Neuron (in vitro differentiated cells): Measurements from ENCODE around the gene RNGTT.

ENCODE experiments used
- H2AFZ ChIP-seq: one replicate; pipeline ENCODE4 v1.6.1; 2013; ENCODE audit warnings: low read depth, mild to moderate bottlenecking, inconsistent platforms, low read length, moderate library complexity
- H3K27me3 ChIP-seq: one replicate; pipeline ENCODE4 v1.6.1; 2013; ENCODE audit warnings: low read length; ENCODE audit not compliant: insufficient read depth
- H3K36me3 ChIP-seq: one replicate; pipeline ENCODE4 v1.6.1; 2013; ENCODE audit warnings: low read length; ENCODE audit not compliant: insufficient read depth
- H3K4me1 ChIP-seq: one replicate; pipeline ENCODE4 v1.6.1; 2013; ENCODE audit warnings: low read length; ENCODE audit not compliant: insufficient read depth
- H3K4me3 ChIP-seq: 2 replicates; pipeline ENCODE4 v1.5.1; 2013; ENCODE audit warnings: mild to moderate bottlenecking, low read length, moderate library complexity
- H3K9me3 ChIP-seq: one replicate; pipeline ENCODE4 v1.6.1; 2013; ENCODE audit warnings: low read length

Gene RNGTT

GRCh38 chr6:88616380-88616779, 347.0 kb downstream of the RNGTT start:
- Histone ChIP-seq H3K36me3 (peaks cover 7% of the 10 kb centered on the region), H2AFZ (no peak overlapping the region), H3K4me1 (peaks cover 20% of the 10 kb centered on the region), H3K9me3 (no peaks in the 10 kb centered on the region), H3K4me3 (no peak overlapping the region), H3K27me3 (no peaks in the 10 kb centered on the region)

- no peaks in the 10 kb centered on the region for H3K27me3 ChIP-seq
- no peak overlapping the region for H3K4me3 ChIP-seq
- peaks cover 9% of the 10 kb centered on the region for H3K36me3 ChIP-seq
These were observed 349.0 kb downstream of the RNGTT start for GRCh38 chr6:88614316-88614877.

GRCh38 chr6:88612631-88613030, 350.8 kb downstream of the RNGTT start:
- Histone ChIP-seq H2AFZ (no peak overlapping the region), H3K4me3 (no peak overlapping the region), H3K36me3 (peaks cover 9% of the 10 kb centered on the region), H3K27me3 (no peaks in the 10 kb centered on the region), H3K9me3 (no peaks in the 10 kb centered on the region), H3K4me1 (peaks cover 20% of the 10 kb centered on the region)

More at GRCh38 chr6:88614316-88614877, 349.0 kb downstream of the RNGTT start:
- no peak overlapping the region for H2AFZ ChIP-seq
- peaks cover 20% of the 10 kb centered on the region for H3K4me1 ChIP-seq
- H3K9me3 ChIP-seq, result no peaks in the 10 kb centered on the region

GRCh38 chr6:88611721-88612120, 351.7 kb downstream of the RNGTT start:
- H3K36me3 ChIP-seq, result peaks cover 9% of the 10 kb centered on the region
- no peak overlapping the region for H2AFZ ChIP-seq
- H3K4me1 ChIP-seq, result peaks cover 20% of the 10 kb centered on the region
- H3K27me3 ChIP-seq, result no peaks in the 10 kb centered on the region
- H3K9me3 ChIP-seq, result no peaks in the 10 kb centered on the region
- no peak overlapping the region for H3K4me3 ChIP-seq

- H2AFZ ChIP-seq, result no peak overlapping the region
- peaks cover 9% of the 10 kb centered on the region for H3K36me3 ChIP-seq
These were observed 353.4 kb downstream of the RNGTT start for GRCh38 chr6:88609983-88610382.

GRCh38 chr6:88605271-88605670, 358.1 kb downstream of the RNGTT start:
- no peaks in the 10 kb centered on the region for H3K36me3 ChIP-seq
- H3K4me3 ChIP-seq, result no peak overlapping the region
- no peak overlapping the region for H2AFZ ChIP-seq
- H3K27me3 ChIP-seq, result no peaks in the 10 kb centered on the region
- H3K4me1 ChIP-seq, result no peaks in the 10 kb centered on the region
- no peaks in the 10 kb centered on the region for H3K9me3 ChIP-seq

More at GRCh38 chr6:88609983-88610382, 353.4 kb downstream of the RNGTT start:
- no peaks in the 10 kb centered on the region for H3K27me3 ChIP-seq
- H3K9me3 ChIP-seq, result no peaks in the 10 kb centered on the region
- peaks cover 15% of the 10 kb centered on the region for H3K4me1 ChIP-seq
- H3K4me3 ChIP-seq, result no peak overlapping the region

GRCh38 chr6:88599571-88599970, 363.8 kb downstream of the RNGTT start:
- H3K27me3 ChIP-seq, result no peaks in the 10 kb centered on the region
- H3K9me3 ChIP-seq, result no peaks in the 10 kb centered on the region
- no peaks in the 10 kb centered on the region for H3K36me3 ChIP-seq

GRCh38 chr6:88596801-88597200, 366.6 kb downstream of the RNGTT start:
- H3K4me3 ChIP-seq, result no peak overlapping the region
- H3K36me3 ChIP-seq, result no peaks in the 10 kb centered on the region
- no peaks in the 10 kb centered on the region for H3K4me1 ChIP-seq
- no peak overlapping the region for H2AFZ ChIP-seq
- no peaks in the 10 kb centered on the region for H3K9me3 ChIP-seq
- no peaks in the 10 kb centered on the region for H3K27me3 ChIP-seq

More at GRCh38 chr6:88599571-88599970, 363.8 kb downstream of the RNGTT start:
- Histone ChIP-seq H3K4me1 (no peaks in the 10 kb centered on the region), H3K4me3 (no peak overlapping the region), H2AFZ (no peak overlapping the region)

- peaks cover 13% of the 10 kb centered on the region for H3K4me1 ChIP-seq
- no peaks in the 10 kb centered on the region for H3K9me3 ChIP-seq
- H3K36me3 ChIP-seq, result no peaks in the 10 kb centered on the region
These were observed 374.5 kb downstream of the RNGTT start for GRCh38 chr6:88588938-88589337.

GRCh38 chr6:88587150-88587520, 376.3 kb downstream of the RNGTT start:
- Histone ChIP-seq H3K9me3 (peaks cover 4% of the 10 kb centered on the region), H2AFZ (no peak overlapping the region), H3K4me3 (no peak overlapping the region), H3K4me1 (peaks cover 13% of the 10 kb centered on the region), H3K27me3 (peaks cover 11% of the 10 kb centered on the region), H3K36me3 (no peaks in the 10 kb centered on the region)

More at GRCh38 chr6:88588938-88589337, 374.5 kb downstream of the RNGTT start:
- Histone ChIP-seq H3K27me3 (peaks cover 11% of the 10 kb centered on the region), H2AFZ (no peak overlapping the region), H3K4me3 (no peak overlapping the region)

- H3K9me3 ChIP-seq, result peaks cover 4% of the 10 kb centered on the region
- no peak overlapping the region for H3K4me3 ChIP-seq
- H2AFZ ChIP-seq, result no peak overlapping the region
- H3K27me3 ChIP-seq, result peaks cover 11% of the 10 kb centered on the region
- peaks cover 13% of the 10 kb centered on the region for H3K4me1 ChIP-seq
- no peaks in the 10 kb centered on the region for H3K36me3 ChIP-seq
These were observed 376.9 kb downstream of the RNGTT start for GRCh38 chr6:88586371-88587149.

GRCh38 chr6:88585276-88585692, 378.1 kb downstream of the RNGTT start:
- H3K27me3 ChIP-seq, result peaks cover 11% of the 10 kb centered on the region
- H2AFZ ChIP-seq, result no peak overlapping the region
- no peaks in the 10 kb centered on the region for H3K36me3 ChIP-seq
- H3K9me3 ChIP-seq, result peaks cover 4% of the 10 kb centered on the region
- no peak overlapping the region for H3K4me3 ChIP-seq
- H3K4me1 ChIP-seq, result peaks cover 13% of the 10 kb centered on the region

GRCh38 chr6:88584581-88585275, 378.7 kb downstream of the RNGTT start:
- H3K27me3 ChIP-seq, result peaks cover 11% of the 10 kb centered on the region
- H3K4me3 ChIP-seq, result no peak overlapping the region
- peaks cover 4% of the 10 kb centered on the region for H3K9me3 ChIP-seq
- H3K36me3 ChIP-seq, result no peaks in the 10 kb centered on the region
- peaks cover 13% of the 10 kb centered on the region for H3K4me1 ChIP-seq
- H2AFZ ChIP-seq, result no peak overlapping the region
